ENCODE results near the gene ZFAND3. TPM values are rescaled to one million over a fixed set of nuclear protein-coding genes. Genes with fewer than 3 reads are reported as not detected.
A peak's percentile ranks its signal among the peaks of the same experiment; 100 is the strongest.

The ZFAND3 gene
- total and polyA plus RNA-seq, 12 donors: 21.4 to 163 (median 46.3) TPM

DNA sequence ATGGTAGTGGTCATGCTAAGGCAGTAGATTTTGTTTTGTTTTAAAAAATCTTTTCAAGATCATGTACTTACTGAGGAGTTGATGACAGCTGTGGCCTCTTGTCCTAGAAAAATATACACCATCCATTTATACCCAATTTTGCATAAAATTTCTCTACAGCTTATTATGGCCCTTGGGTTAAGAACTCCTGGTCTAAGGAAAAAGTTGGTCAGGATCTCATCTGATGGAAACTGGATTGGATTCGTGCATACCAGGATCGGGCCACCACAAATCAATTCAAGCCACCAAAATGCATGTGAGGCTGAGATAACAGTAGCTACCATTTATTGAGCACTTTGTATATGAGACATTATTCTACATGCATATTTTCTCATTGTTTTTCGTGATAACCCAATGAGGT, 244.4 kb downstream of the ZFAND3 start:
- 81 to 99% (median 98%) methylated on average over 3 of the region's 3 CpGs for WGBS, 4 donors
- DNase-seq: no peak
- intact Hi-C loops (cut with DNase I): no loop called here
- Histone ChIP-seq H3K9me3 (replicated peaks in 1 of 3) (no peaks in the 10 kb centered on the region), H3K4me1 (replicated peaks in 1 of 2) (peaks cover 0 to 7% of the 10 kb centered on the region in 2 donors), H3K36me3 (replicated peaks in 1 of 2) (peaks cover 0 to 20% of the 10 kb centered on the region in 2 donors), H3K27me3 (no peaks in the 10 kb centered on the region), H3K4me3 (no peak overlapping the region), H3K27ac (no peak overlapping the region)
- TF ChIP-seq POLR2A (IDR thresholded peaks at IDR 0.05) (no peak), CTCF (IDR thresholded peaks at IDR 0.05) (no peak)

GRCh38 chr6:38064431-38064830, 244.9 kb downstream of the ZFAND3 start:
- peaks cover 0 to 20% of the 10 kb centered on the region in 2 donors for H3K36me3 ChIP-seq (replicated peaks in 1 of 2)
- H3K4me1 ChIP-seq (replicated peaks in 1 of 2): peaks cover 0 to 11% of the 10 kb centered on the region in 2 donors
- H3K27ac ChIP-seq: no peak overlapping the region
- H3K9me3 ChIP-seq (replicated peaks in 1 of 3): no peaks in the 10 kb centered on the region
- intact Hi-C loops (cut with DNase I): no loop called here
- H3K4me3 ChIP-seq: no peak overlapping the region
- WGBS, 4 donors: 89 to 92% (median 90%) methylated on average over 2 of the region's 2 CpGs
- DNase-seq: no peak
- TF ChIP-seq CTCF (IDR thresholded peaks at IDR 0.05): no peak
- no peak for TF ChIP-seq POLR2A (IDR thresholded peaks at IDR 0.05)
- H3K27me3 ChIP-seq: no peaks in the 10 kb centered on the region

GRCh38 chr6:38065734-38066305, 246.3 kb downstream of the ZFAND3 start:
- H3K9me3 ChIP-seq (replicated peaks in 1 of 3): no peaks in the 10 kb centered on the region
- DNase-seq: no peak
- peaks cover 0 to 20% of the 10 kb centered on the region in 2 donors for H3K36me3 ChIP-seq (replicated peaks in 1 of 2)
- 93 to 97% (median 96%) methylated on average over 2 of the region's 2 CpGs for WGBS, 4 donors
- no peak overlapping the region for H3K27ac ChIP-seq
- H3K27me3 ChIP-seq: no peaks in the 10 kb centered on the region
- intact Hi-C loops (cut with DNase I): no loop called here
- TF ChIP-seq CTCF (IDR thresholded peaks at IDR 0.05): no peak
- no peak for TF ChIP-seq POLR2A (IDR thresholded peaks at IDR 0.05)
- no peak overlapping the region for H3K4me3 ChIP-seq
- H3K4me1 ChIP-seq (replicated peaks in 1 of 2): peaks cover 0 to 17% of the 10 kb centered on the region in 2 donors

DNA sequence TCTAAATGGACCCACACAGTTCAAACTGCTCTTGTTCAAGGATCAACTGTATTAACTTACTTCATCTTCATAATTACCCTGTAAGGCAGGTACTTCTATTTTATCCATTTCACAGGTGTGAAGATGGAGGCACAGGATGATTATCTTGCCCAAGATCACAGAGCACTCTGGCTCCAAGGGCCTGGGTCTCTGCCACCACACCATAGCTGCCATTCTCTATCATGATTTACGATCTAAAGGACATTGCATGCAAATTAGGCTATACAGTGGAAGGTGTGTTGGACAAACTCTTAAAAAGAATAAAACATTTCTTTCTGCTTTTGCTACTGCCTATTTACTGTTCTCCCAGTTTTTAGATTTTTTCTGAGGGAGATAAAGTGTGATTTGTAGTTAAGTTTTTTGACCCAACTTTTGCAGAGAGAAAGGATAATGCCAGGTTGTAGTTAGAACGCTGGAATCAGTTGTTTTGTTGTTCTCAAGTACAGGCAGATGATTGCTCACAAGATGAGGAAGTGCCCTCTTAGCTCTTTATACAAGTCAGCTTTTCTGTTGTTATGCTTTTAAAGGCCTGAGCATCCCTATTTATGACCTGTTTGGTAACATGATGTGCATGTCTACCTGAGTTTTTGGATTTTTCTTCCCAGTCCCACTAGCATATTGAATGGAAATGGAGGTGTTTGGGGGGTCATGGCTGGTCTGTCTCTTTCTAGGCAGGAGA, 247.9 kb downstream of the ZFAND3 start:
- H3K36me3 ChIP-seq (replicated peaks in 1 of 2): peaks cover 0 to 12% of the 10 kb centered on the region in 2 donors
- H3K27me3 ChIP-seq: no peaks in the 10 kb centered on the region
- DNase-seq: no peak
- H3K4me1 ChIP-seq (replicated peaks in 1 of 2): peaks cover 0 to 21% of the 10 kb centered on the region in 2 donors
- no peak overlapping the region for H3K4me3 ChIP-seq
- no peak for TF ChIP-seq POLR2A (IDR thresholded peaks at IDR 0.05)
- TF ChIP-seq CTCF (IDR thresholded peaks at IDR 0.05): no peak
- intact Hi-C loops (cut with DNase I): no loop called here
- H3K9me3 ChIP-seq (replicated peaks in 1 of 3): no peaks in the 10 kb centered on the region
- peak overlapping the region in 1 of 5 donors; percentile 4 for H3K27ac ChIP-seq
- 64 to 78% (median 71%) methylated on average over 2 of the region's 2 CpGs for WGBS, 4 donors

All from adrenal gland (tissue), 12 donors.